ENCODE results near the gene ASB8.
"Not testable (repeated sequence)": the region's sequence is repeated elsewhere in the genome, so short reads cannot be mapped to it uniquely, and the experiment has no call there.

The ASB8 gene

DNA sequence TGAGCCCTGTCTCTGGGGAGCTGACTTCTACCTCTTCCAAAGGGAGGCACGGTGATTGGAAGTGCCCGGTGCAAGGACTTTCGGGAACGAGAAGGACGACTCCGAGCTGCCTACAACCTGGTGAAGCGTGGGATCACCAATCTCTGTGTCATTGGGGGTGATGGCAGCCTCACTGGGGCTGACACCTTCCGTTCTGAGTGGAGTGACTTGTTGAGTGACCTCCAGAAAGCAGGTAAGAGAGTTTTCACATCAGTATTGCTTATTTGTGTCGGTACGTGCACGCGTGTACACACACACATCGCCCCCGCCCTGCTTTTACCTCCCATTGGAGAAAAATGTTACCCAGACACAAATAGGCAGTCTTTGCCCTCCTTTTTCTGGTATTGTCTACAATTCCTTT lies 24.5 kb downstream of the ASB8 start:
- DNase-seq (ENCODE audit: low read depth): no peak

DNA sequence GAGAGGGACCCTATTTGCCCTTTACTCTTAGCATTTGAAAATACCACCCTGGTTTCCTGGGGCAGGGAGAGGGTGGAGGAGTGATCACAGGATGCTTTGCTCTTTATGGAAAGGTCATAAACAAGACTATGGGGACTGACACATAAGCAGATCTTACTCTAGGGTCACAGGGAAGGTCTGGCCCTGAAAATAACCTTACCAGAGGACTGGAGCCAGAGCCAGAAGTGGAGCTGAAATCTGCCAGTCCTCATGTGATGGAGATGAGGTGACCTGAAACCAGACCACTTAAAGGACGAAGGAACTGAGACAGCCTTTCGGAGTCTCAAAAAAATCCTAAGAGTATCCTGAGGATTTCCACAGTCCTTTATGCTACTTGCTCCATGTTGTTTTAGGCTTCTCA lies 25.8 kb downstream of the ASB8 start:
- no peak for DNase-seq (ENCODE audit: low read depth)

DNA sequence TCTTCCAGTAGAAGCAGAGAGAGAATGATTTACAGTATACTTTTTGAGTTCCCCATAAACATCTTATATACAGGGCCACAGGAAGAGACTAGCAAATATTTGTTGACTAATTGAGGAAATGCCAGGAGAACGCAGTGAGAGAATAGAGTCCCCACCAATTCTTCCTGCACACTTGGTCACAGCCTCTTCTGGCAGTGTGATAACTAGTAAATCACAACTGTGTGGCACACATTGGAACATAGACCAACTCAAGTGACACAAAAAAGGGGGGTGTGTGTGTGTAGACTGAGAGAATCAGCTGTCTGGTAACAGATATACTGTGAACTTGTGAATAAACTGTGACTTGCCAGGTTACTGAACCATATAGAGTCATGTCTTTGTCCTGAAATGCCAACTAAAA lies 27.9 kb downstream of the ASB8 start:
- DNase-seq (ENCODE audit: low read depth): no peak

DNA sequence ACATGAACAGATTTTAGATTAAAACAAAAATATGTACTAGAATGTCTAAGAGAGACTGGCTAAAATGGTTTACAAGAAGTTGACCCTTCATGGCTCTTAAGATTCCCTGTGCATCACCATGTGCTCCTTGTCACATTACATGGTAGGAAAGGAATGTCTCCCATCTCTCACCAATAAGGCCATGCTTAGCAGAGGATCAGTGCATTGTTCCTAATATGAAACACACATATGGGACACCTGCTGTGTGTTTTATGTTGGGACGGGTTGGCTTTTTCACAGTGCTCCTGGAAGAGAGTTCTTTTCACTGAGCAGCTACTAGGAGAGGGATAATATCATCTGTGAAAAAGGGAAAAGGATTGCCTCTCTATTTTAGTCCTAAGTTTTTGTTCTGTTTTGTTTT lies 28.5 kb downstream of the ASB8 start:
- no peak for DNase-seq (ENCODE audit: low read depth)

DNA sequence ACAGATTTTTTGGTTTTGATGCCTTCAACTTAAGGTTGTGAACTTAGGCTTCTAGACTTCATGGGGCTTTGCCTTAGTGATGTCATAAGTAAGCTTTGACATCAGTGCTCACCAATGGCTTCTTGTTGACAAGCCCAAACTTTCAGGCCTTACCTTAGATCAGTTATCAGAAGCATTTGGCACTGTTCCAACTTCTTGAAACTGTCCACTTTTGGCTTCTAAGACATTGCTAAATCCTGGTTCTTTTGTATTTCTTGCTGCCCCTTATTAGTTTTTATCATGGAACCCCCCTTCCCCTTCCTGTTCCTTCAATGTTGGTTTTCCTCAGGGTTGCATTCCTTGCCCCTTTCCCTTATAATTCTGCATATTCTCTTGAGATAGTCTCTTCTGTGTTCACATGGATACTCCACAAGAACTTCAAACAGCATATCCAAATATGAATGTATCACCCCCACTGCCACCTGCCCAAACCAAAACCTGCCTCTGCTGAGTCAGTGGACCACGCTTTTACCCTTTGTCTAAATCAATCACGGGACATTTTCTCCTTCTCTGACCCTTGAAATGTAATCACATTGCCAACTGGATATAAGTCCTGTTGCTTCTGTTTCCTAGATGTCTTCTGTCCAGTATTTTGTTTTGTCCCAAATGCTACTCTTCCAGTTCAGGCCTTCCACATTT lies 30.2 kb downstream of the ASB8 start:
- DNase-seq (ENCODE audit: low read depth): no peak

DNA sequence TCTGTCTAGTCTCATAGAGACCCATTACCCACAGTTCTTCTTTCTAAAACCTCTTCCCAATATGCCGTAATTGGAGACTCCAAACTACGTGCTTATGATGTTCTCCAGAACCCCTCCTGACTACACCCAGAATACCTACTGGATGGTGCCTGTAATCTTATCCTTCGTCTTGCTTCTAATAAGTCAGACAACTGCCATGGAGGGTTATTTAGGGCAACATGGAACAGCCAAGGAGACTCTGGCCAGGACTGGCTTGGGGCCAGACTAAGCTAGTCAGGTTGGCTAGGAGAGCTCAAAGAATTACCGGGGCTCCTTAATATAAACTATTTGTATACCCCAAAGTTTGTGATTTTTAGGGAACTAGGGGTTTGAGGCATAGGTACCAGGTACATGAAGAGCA lies 31.3 kb downstream of the ASB8 start:
- DNase-seq (ENCODE audit: low read depth): no peak

DNA sequence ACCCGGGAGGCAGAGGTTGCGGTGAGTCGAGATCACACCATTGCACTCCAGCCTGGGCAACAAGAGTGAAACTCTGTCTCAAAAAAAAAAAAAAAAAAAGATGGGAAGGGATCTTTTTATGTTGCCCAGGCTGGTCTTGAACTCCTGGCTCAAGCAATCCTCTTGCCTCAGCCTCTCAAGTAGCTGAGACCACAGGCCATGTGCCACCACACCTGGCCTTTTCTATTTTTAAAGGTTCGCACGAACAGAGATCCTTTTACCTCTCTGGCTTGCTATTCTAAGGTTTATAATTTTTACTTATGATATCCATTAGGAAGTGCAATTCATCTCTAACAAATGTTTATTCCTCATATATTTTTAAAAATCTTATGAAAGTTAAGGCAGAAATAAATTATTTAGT lies 31.8 kb downstream of the ASB8 start:
- DNase-seq (ENCODE audit: low read depth): not testable (repeated sequence)

DNA sequence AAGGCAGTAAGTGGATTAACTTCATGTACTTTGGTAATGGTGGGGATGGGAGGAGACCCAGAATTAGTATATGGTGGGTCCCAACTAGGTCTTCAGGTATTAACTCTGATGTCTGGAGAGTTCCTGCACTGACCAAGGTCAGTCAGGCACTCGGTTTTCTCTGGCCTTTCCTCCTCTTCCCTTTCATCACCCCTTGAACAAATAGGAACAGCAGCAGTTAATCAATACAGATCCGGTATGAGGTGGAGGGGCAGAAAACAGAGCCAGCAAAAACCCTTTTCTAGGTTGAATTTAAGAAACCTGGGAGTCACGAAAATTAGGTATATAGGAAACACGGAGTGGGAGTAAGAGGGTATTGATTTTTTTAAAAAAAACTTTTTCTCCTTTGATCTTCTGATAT lies 34.1 kb downstream of the ASB8 start:
- no peak for DNase-seq (ENCODE audit: low read depth)

DNA sequence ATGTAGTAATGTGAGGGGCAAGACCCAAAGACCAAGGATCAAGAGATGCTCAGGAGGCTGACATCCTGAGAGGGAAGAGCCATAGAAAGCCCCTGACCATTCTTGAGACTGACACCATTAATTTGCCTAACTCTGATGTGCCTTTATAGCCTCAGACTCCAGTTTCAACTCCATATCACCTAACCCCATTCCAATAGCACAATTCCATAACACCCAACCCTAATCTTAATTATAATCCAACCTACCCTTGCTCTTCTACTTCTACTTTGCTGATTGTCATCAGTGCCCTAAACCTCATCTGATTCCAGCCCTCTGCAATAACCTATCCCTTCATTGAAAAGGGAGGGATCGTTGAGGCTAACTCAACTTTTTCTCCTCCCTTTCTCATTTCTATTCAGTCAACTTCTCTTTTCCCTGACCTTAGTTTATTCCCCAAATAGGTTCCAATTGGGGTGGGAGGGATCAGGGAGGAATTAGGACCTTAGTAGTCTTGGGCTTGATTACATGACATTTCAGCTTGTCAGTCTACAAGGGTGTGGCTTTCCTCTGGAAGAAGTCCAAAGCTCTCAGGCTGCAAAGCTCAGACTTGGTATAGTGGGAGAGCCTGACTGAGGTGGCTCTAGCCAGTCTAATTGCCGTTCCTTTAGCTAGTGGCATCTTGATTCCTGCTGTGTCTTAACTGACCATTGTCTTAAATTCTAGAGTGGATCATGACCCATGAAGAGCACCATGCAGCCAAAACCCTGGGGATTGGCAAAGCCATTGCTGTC lies 35.1 kb downstream of the ASB8 start:
- no peak for DNase-seq (ENCODE audit: low read depth)

DNA sequence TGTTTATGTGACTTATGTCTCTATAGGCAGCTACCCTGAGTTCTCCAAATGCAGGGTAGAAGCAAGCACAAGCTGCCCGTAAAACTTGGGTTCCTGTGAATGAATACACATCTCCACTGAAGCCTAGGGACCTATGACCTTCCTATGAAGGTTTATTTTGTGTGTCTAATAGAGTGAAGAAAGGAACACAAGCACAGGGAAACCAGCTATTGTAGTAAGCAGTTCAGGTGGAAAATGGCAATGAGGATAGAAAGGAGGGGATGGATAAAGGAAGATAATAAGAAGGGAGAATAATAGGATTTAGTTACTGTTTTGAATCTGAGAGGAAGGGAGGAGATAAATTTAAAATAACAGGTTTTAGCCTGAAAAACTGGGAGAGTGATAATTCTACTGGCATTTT lies 35.8 kb downstream of the ASB8 start:
- DNase-seq (ENCODE audit: low read depth): no peak

DNA sequence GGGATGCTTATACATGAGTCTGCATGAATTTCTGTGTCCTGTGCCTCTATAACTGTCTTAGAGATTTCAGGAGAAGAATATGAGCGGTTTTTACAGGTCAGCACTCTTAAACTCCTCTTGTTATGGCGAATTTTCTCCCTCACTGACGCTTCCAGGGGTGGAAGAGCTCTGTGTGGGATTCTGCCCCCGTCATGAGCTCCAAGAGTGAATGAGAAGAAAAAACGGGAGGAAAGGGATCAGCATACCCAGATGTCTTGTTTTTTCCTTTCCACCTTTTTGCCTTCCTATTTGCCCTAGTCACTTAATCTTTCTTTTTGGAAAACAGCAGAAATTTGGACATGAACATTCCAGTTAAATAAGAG lies 37.5 kb downstream of the ASB8 start:
- no peak for DNase-seq (ENCODE audit: low read depth)

DNA sequence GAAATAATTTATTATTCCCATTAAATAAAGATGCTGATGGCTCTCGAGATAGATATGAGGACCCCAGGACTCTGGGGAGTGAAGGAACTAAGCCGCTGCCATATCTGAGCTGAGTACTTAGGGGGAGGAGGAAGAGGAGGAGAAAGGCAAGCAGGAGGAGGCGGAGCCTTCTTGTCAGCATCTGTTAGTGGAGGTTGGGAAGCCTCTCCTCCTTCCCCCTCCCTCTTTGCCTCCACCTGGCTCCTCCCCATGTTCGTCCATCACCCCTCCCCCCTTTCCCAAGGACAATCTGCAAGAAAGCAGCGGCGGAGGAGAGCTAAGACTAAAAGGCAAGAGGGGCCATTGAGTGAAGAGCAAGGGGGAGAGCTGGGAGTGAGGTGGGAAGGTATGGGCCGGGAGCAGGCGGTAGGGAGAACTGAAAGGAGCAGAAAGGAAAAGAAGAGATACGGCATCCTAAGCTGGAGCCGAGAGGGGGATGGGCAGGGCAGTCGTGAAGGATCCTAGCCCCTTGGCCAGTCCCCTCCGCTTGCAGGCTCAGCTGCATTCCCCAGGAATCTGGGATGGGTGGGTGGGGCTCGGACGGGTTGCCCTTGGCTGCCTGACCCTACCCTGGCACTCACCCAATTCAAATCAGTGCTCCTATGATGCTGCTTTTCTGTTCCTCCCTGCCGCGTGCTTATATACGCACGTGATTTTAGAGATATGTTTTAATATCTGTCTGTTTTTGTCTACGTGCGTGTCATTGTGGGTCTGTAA lies 38.1 kb downstream of the ASB8 start, which contains the start of gene PFKM:
Gene PFKM (plus strand): TSS at position 287 of the 756 bp plus-strand sequence. CDS start 3,411 bp downstream, outside the sequence.
- DNase-seq (ENCODE audit: low read depth): peak; percentile 65

DNA sequence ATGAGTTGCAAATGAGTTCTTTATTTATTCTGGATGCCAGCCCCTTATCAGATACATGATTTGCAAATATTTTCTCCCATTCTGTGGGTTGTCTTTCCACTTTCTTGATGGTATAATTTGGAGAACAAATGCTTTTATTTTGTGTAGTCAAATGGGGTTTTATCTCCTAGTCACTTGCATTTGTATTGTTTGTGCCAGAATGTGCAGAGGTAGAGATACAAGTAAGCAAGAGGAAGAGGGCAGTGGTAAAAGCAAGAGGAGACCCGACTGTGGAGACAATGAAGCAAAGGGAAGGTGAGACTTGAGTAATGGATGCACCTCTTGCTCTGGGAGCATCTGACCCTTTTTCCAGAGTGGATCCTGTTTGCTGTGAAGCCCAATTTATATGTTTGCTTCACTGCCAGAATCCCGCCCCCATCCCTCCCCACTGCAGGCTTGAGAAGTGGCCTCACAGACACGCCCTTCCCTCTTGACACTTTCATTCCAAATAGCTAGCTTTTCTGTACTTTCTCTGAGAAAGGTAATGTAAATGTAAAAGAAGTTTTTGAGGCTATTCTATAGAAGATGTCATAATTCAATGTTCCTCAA lies 38.9 kb downstream of the ASB8 start:
- no peak for DNase-seq (ENCODE audit: low read depth)

DNA sequence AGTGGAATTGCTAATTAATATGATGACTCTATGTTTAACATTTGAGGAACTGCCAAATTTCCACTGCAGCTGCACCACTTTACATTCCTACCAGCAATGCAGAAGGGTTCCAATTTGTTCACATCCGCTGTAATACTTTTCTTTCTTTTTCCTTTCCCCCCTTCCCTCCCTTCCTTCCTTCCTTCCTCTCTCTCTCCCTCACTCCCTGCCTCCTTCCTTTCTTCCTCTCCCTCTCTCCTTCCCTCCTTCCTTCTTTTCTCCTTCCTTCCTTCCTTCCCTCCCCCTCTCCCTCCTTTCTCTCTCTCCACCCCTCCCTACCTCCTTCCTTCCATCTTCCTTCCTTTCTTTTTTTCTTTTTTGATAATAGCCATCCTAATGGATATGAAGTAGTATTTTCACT lies 41.4 kb downstream of the ASB8 start:
- DNase-seq (ENCODE audit: low read depth): no peak

DNA sequence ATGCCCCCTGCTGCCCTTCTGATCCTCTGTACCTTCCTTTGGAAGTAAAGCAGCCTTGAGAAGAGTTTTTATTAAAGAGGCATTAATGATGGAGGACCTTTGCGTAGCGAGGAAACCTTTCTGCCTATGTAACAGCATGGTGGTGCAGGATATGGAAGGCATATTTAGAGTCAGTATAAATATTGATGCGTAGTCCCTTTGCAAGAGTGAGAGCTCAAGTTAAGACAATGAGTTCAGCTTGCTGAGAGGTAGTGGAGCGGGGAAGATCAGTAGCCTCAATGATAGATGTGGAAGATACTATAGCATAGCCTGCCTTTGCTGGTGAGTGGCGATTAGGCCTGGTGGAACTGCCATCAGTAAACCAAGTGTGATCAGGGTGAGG lies 46.0 kb downstream of the ASB8 start:
- DNase-seq (ENCODE audit: low read depth): not testable (repeated sequence)

DNA sequence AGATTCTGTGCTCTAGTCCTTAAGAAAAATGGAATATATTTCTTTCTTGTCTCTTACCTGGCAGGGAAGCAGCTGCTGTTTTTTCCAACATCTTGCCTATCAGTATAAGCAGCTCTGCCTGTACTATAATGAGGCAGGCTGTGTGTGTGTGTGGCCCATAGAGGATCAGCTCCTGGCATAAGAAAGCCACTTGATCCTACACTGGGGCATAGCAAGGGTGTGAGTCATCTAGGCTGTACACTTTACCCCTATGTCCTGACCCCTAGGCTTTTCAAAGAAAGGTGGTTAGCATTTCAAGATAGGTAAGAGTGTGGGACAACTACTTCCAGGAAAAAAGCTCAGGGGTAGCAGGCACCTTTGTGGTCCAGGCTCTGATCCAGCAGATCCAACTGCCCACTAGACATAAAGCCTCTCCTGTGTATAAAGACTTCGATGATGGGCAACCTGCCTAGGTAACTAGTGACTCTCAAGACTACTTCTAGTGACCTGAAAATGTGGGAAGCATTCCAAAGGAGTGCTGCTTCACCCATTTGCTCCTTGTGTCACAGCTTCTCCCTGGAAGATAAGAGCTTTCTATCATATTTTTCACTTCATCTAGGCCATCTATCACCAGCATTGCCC lies 46.5 kb downstream of the ASB8 start:
- no peak for DNase-seq (ENCODE audit: low read depth)

DNA sequence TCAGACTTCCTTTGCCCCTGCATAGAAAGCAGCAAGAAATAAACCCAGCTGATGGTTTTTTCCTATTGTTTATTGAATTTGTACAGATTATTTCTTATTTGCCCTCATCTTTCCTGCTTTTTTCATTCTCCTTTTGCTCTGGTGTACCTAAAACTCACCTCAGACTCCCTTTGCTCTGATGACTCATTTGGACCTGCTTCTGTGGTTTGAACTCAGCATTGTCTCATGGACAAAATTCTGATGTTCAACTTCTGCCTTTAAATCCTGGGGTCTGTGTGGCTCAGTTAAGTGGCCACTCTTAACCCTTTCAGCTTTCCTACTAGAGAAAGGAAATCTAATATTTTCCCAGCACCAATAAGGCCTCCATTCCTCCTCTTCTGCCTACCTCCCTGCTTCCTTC lies 47.9 kb downstream of the ASB8 start:
- no peak for DNase-seq (ENCODE audit: low read depth)

DNA sequence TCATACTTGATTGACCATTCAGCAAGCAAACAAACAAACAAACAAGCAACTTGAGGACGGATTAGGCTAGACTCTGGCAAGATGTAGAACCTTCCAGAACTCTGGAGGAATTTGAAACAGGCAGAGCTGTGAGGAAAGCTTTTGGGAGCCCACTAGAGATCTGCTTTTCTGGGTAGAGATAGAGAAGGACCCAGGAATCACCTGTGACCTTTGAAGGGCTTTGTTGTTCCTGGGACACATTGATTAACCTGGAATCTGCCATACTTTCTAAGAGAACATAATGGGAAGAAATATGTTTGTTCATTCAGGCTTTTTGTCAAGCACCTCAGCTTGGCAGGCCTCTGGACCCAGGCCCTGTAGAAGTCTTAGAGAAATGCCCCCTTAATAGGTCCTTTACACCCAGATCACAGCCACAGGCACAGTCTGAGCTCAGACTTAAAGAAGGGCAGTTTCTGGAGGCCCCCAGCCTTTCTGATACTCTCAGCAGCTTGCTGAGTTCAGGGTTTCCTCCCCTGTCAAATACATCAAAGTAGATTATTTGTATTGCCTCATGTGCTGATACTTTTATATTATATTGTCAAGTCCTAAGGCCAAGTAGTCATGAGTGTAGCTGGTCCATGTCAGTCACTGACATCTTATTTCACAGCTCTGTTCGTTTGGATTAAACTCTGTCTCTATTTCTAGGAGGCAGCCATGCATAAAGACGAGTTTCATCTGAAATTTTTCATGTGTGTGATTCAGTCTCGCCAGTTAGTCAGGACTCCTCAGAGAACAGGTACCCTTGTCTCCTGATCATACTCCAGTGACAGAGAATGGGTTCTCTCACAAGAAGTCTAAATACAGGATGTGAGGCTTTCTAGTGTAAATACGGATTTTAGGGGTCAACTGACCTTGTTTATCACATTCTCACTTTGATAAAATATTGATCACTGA lies 50.4 kb downstream of the ASB8 start:
- peak; percentile 0 for DNase-seq (ENCODE audit: low read depth)

DNA sequence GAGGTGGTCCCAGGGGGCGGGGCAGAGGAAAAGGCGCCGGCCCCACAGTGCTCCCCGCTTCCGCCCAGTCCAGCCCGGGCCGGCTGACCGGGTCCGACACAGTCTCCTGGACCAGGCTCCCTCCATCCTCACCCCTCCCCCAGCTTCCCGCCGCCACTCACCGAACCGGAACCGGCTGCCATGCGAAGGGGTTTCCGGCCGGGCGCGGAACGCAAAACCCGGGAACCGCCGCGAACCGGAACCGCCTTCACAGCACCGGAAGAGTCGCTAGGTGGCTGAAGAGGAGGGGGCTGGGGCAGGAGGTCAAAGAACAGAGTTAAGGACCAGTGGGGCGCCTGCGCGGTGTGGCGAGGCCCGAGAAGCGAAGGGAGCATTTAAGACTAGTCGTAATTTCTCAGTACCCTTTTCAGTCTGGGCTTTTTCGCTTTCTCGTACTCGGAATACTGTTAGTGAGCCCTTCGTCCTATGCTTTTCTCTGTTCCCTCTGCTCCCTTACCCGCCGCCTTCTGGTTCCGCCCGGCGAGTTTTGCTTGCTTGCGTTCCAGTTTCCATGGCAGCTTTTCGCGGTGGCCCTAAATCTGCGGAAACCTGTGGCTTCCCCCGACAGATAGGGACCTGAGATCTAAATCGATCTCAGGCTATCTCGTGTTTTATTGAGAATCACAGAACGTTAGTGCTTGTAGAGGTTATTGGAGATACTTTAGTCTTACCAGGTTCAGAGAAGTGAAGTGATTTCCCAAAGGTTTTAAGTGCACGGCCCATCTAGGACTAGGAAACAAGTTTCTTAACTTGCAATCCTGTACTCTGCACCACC lies 51.2 kb downstream of the ASB8 start, which contains the start of gene SENP1:
Gene SENP1 (minus strand): TSS at position 213 of the 814 bp plus-strand sequence. CDS start 4,607 bp downstream, outside the sequence.
- peak; percentile 87 for DNase-seq (ENCODE audit: low read depth)

DNA sequence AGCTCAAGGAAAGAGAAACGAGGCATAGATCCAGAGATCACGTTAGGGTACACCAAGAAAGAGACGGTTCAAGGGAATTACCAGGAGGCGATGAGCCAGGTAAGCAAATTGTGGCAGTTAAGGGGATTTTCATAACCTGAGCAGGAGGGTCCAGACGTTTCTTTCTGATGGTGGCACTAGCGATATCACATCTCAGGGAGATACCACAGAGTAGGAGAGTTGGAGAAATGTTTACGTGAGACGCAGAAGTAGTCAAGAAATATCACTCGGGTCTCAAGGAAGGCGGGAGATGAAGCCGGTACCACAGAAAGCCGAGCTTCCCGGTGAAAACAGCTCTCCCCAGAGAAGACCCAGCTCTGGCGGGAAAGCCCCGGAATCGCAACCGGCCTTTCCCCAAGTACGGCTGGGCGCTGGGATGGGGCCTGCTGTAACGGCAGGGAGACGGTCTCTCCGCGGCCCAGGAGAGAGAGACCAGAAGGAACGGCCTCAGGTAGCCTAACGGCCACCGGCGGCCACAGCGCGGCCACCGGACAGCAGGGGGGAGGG lies 51.9 kb downstream of the ASB8 start:
- peak; percentile 19 for DNase-seq (ENCODE audit: low read depth)

Measured in activated T-cell treated with anti-CD3 and anti-CD28 coated beads for 24 hours (primary cell).